ENCODE data around the gene SLC35B4. TPM values are rescaled to one million over a fixed set of nuclear protein-coding genes. Genes with fewer than 3 reads are reported as not detected.
A peak's percentile ranks its signal among the peaks of the same experiment; 100 is the strongest.

Gene SLC35B4
- total RNA-seq, 1 experiment from 2014 or later: 104 TPM

DNA sequence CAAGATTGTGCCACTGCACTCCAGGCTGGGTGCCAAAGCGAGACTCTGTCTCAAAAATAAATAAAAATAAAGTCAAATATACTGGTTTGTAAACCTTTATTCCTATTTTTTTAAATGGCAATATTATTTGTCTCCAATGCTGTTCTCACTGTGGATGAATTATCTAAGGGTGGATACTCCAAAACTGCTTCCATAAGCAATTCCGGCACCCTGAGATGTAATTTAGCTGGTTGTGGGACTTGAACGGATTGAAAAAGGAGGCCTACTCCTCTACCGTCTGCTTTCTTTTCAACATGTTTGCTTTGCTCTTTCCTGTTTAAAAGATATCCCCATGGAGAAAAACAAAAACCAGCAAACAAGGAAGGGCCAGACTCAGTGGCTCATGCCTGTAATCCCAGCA, 54.4 kb downstream of the SLC35B4 start:
- in situ Hi-C loops (cut with HindIII; ENCODE audit: low pct_unique_long_range_greater_than_20kb, low sequenced_read_pairs): no loop called here
- DNase-seq (ENCODE audit: low read depth, low spot score): no peak

DNA sequence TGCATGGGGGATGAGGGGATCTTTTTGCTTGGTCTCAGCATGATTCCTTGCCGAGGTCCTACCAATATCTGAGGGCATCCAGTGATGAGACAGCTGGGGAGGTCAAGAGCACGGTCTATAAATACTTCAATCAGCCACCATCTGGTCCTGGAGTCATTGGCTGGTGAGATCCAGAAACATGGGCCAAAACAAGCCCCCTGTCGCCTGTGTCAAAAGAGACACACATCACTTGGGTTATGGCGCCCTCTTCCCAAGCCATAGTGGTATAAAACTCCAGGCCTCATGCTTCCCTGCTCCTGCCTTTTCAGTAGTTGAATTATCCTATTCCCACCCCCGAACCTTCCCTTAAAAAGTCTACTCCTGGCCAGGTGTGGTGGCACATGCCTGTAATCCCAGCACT, 60.9 kb downstream of the SLC35B4 start:
- DNase-seq (ENCODE audit: low read depth, low spot score): peak; percentile 60
- in situ Hi-C loops (cut with HindIII; ENCODE audit: low pct_unique_long_range_greater_than_20kb, low sequenced_read_pairs): no loop called here

DNA sequence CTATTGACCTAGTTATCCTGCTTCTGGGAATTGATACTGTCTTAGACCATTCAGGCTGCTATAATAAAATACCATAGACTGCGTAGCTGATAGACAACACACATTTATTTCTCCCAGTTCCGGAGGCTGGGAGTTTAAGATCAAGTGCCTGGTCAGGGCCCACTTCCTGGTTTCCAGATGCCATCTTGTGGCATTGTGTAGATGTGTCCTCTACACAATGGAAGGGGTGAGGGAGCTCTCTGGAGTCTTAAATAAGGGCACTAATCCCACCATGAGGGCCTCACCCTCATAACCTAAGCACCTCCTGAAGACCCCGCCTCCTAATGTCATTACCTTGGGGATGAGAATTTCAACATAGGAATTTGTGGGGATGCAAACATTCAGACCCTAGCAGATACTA, 62.4 kb downstream of the SLC35B4 start:
- in situ Hi-C loops (cut with HindIII; ENCODE audit: low pct_unique_long_range_greater_than_20kb, low sequenced_read_pairs): no loop called here
- peak; percentile 65 for DNase-seq (ENCODE audit: low read depth, low spot score)

DNA sequence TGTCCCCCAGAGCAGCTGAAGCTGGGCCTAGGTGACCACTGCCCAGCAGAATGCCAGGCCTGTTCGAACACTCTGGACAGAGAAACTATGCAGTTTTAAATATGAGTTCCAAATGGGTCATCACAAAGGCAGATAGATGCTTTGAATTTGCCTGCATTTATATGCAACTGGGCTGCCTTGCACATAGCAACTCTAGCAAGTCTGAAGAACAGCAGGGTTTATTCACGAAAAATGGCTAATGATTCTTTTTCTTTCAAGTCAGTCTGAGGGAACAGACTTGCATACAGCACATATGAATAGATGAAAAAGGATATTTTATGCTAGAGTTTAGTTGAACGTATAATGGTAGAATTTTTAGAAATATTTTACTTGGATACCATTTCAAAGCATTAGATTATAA, 68.5 kb downstream of the SLC35B4 start:
- in situ Hi-C loops (cut with HindIII; ENCODE audit: low pct_unique_long_range_greater_than_20kb, low sequenced_read_pairs): no loop called here
- no peak for DNase-seq (ENCODE audit: low read depth, low spot score)

DNA sequence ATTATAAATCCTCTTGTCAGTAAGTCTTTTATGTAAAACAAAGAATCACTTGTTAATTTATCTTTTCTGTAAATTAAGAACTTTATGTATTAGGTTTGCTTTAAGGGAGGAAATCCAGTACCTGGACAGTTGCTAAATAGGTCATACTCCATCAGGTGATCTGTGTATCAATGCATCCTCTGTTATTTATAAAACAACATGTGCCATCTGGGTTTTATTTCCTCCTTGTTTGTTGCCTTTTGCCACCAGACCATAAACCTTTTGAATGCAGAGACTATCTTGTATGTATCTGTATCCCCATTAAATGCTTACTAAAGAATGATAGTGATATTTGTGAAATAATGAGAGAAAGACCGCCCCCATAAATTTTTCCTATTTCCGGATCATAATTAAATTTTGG, 70.0 kb downstream of the SLC35B4 start:
- in situ Hi-C loops (cut with HindIII; ENCODE audit: low pct_unique_long_range_greater_than_20kb, low sequenced_read_pairs): no loop called here
- peak; percentile 72 for DNase-seq (ENCODE audit: low read depth, low spot score)

DNA sequence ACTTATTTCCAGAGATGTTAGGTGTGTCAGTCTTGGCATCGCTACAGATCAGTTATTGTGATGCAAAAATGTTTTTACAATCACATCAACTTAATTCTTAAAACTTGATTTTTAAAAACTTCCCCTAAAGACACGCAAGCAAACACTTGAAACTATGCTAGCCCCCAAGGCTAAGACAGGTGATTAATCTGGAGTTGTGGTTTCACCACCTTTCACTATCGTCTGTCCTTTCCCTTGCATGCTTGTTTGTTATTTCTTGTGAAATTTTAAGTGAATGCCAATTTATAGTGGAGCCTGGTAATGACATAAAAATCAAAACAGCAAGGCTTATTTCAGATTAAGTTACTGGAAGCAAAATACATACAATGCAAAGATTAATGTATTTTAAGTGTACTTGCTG, 70.4 kb downstream of the SLC35B4 start:
- in situ Hi-C loops (cut with HindIII; ENCODE audit: low pct_unique_long_range_greater_than_20kb, low sequenced_read_pairs): no loop called here
- no peak for DNase-seq (ENCODE audit: low read depth, low spot score)

DNA sequence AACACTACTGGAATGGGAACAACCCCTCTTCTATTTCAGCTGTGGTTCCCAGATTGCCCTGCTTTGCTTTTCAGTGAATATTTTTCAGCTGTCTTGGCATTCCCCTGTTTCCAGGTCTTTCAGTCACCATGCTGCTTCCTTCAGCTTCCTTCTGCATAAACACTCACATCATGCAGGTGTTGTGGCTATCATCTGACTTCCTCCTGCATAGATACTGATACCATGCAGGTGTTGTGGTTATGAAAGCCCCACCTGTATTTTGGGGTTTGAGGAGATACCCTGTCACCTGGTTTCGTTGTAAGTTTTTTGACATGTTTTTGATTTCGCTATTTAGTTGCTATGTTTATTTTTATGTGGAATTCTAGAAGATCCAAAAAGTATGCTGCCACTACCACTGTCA, 71.5 kb downstream of the SLC35B4 start:
- in situ Hi-C loops (cut with HindIII; ENCODE audit: low pct_unique_long_range_greater_than_20kb, low sequenced_read_pairs): no loop called here
- DNase-seq (ENCODE audit: low read depth, low spot score): no peak

Other genes starting within 250 kb of the SLC35B4 start
- gene LRGUK, start 189.6 kb downstream of the SLC35B4 start, total RNA-seq (2014; rRNA removed; shearing (Covaris generic)): 9.9 TPM in 2 replicates
- gene AKR1B1, start 142.2 kb upstream of the SLC35B4 start, total RNA-seq (2014; rRNA removed; shearing (Covaris generic)): 85.0 and 94.1 TPM in 2 replicates
- 0.26 TPM in 1 of 2 replicates, not detected in the other for gene AKR1B10, start 210.6 kb upstream of the SLC35B4 start, total RNA-seq (2014; rRNA removed; shearing (Covaris generic))
- 0.08 TPM in 1 of 2 replicates, not detected in the other for gene AKR1B15, start 232.2 kb upstream of the SLC35B4 start, total RNA-seq (2014; rRNA removed; shearing (Covaris generic))

All from SK-MEL-5 (cell line).